Thoracic aorta (tissue), 2 donors: ENCODE results near the gene NOP58. TPM values are rescaled to one million over a fixed set of nuclear protein-coding genes. Genes with fewer than 3 reads are reported as not detected.

ENCODE experiments used
- ATAC-seq: fragments of 150-250 bp; one replicate; pipeline ENCODE4 v1.8.0; 2017; ENCODE audit warnings: low read depth; ENCODE audit not compliant: insufficient number of reproducible peaks, low FRiP score
- DNase-seq: peaks from one replicate; pipeline ENCODE4 v3.0.0-alpha.2; 2020; ENCODE audit warnings: low spot score
- H3K27ac ChIP-seq, 2 donors: fragments of 200-600 bp; sonication (generic); 1 replicate in 1 of 2; 2 replicates in 1 of 2; pipeline ENCODE4 v1.5.1; 2016; ENCODE audit warnings: mild to moderate bottlenecking in 2 of 2, moderate library complexity in 2 of 2
- H3K27me3 ChIP-seq: fragments of 200-600 bp; sonication (generic); replicated peaks from 2 replicates; pipeline ENCODE4 v1.6.0; 2016; ENCODE audit warnings: mild to moderate bottlenecking; ENCODE audit not compliant: insufficient read depth
- H3K36me3 ChIP-seq: fragments of 200-600 bp; sonication (generic); one replicate; pipeline ENCODE4 v1.5.1; 2016
- H3K4me1 ChIP-seq, 2 donors: fragments of 200-600 bp; sonication (generic); 1 replicate in 1 of 2; 2 replicates in 1 of 2; pipeline versions ENCODE4 v1.5.1 to v1.6.0; 2016; ENCODE audit warnings: low read depth in 2 of 2, mild to moderate bottlenecking in 1 of 2; ENCODE audit not compliant: control insufficient read depth in 1 of 2
- H3K4me3 ChIP-seq: fragments of 200-600 bp; sonication (generic); 2 replicates; pipeline ENCODE4 v1.5.1; 2016; ENCODE audit warnings: mild to moderate bottlenecking
- H3K9me3 ChIP-seq: fragments of 200-600 bp; sonication (generic); 2 replicates; pipeline ENCODE4 v1.5.1; 2016
- total RNA-seq, 2 donors: library from RNA; depleted of rRNA; stranded (reverse); fragments of >200 nt; gene quantifications; one replicate each; pipeline versions ENCODE4 v1.1.0 to v1.2.3, GENCODE V29; 2016
- TF ChIP-seq, protein P1 (sequence below): fragments of 200-600 bp; sonication (generic); IDR thresholded peaks from one replicate; pipeline ENCODE4 v1.5.1; 2019; ENCODE audit warnings: antibody characterized with exemption

NOP58 gene
- total RNA-seq, 2 donors from 2014 or later = 77.3 to 161 TPM

DNA sequence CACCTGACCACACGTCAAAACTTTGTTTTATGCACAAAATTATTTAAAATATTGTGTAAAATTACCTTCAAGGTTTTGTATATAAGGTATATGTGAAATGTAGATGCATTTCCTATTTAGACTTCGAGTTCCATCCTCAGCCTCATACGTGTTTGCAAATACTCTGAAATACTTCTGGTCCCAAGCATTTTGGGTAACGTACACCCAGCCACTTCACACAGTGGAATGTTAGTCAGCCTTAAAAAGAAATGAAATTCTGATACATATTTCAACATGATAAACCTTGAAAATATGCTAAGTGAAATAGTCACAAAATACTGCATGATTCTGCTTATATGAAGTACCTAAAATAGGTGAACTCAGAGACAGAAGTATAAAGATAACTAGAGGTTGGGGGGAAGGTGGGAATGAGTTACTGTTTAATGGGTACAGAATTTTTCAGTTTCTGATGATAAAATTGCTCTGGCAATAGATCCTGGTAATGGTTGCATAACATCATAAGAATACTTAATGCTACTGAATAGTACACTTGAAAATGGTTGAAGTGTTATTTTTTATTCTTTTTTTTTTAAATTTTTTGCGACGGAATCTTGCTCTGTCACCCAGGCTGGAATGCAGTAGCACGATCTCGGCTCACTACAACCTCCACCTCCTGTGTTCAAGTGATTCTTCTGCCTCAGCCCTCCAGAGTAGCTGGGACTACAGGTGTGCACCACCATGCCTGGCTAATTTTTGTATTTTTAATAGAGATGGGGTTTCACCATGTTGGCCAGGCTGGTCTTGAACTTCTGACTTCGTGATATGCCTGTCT is 24.0 kb downstream of the NOP58 start:
- DNase-seq (no peak), ATAC-seq (no peak)
- peaks cover 40% of the 10 kb centered on the region for H3K36me3 ChIP-seq
- no peaks in the 10 kb centered on the region for H3K9me3 ChIP-seq
- no peaks in the 10 kb centered on the region for H3K27me3 ChIP-seq
- TF ChIP-seq, protein P1, sequence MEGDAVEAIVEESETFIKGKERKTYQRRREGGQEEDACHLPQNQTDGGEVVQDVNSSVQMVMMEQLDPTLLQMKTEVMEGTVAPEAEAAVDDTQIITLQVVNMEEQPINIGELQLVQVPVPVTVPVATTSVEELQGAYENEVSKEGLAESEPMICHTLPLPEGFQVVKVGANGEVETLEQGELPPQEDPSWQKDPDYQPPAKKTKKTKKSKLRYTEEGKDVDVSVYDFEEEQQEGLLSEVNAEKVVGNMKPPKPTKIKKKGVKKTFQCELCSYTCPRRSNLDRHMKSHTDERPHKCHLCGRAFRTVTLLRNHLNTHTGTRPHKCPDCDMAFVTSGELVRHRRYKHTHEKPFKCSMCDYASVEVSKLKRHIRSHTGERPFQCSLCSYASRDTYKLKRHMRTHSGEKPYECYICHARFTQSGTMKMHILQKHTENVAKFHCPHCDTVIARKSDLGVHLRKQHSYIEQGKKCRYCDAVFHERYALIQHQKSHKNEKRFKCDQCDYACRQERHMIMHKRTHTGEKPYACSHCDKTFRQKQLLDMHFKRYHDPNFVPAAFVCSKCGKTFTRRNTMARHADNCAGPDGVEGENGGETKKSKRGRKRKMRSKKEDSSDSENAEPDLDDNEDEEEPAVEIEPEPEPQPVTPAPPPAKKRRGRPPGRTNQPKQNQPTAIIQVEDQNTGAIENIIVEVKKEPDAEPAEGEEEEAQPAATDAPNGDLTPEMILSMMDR = no peak
- H3K4me1 ChIP-seq = no peaks in the 10 kb centered on the region
- H3K27ac ChIP-seq = no peak overlapping the region
- H3K4me3 ChIP-seq = no peak overlapping the region

DNA sequence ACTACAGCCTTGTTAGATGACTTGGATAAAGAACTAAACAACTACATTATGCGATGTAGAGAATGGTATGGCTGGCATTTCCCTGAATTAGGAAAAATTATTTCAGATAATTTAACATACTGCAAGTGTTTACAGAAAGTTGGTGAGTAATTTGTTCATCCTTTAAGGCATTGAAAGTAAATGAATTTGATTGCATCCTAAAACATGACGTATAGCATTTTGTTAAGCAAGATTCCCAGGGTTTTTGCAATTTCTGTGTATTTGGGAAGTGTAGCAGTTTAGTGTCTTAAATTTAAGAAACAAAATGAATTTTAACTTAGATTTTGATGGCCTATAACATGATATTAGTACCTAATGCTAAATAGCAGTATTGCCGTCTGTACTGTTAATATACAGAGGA is 24.8 kb downstream of the NOP58 start:
- H3K4me1 ChIP-seq = no peaks in the 10 kb centered on the region
- ATAC-seq (no peak), DNase-seq (no peak)
- no peaks in the 10 kb centered on the region for H3K9me3 ChIP-seq
- TF ChIP-seq, protein P1 = no peak
- H3K4me3 ChIP-seq = no peak overlapping the region
- H3K36me3 ChIP-seq = peaks cover 36% of the 10 kb centered on the region
- H3K27ac ChIP-seq = no peak overlapping the region
- H3K27me3 ChIP-seq = no peaks in the 10 kb centered on the region

DNA sequence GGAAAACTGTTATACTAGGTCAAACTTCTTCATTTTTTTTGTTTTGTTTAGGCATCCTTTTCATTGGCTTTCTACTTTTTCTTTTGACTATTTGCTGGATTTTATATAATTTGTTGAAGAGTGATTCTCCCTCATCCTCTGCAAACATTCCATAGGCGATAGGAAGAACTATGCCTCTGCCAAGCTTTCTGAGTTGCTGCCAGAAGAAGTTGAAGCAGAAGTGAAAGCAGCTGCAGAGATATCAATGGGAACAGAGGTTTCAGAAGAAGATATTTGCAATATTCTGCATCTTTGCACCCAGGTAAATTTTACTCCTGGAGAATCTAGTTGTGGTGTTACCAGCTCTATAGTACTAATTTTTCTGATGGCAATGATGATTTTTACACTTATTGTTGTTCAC is 25.4 kb downstream of the NOP58 start:
- no peak for DNase-seq
- TF ChIP-seq, protein P1 = no peak

DNA sequence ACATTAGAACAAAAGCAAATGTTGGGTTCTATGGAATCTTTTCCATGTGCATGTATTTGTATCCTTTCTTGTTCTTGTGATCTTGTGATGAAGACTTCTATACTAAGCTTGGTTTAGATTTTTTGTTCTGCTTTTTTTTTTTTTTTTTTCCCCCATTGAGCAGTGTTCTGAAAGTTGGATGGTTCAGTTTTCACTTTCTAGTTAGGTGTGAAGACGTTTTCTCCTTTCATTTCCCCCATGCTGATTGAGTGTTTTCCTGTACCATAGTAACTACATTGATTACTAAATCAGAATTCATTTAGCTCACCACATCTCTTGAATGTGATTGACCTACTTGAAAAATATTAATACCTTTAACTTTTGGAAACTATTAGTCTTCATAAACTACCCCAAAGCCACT is 34.1 kb downstream of the NOP58 start:
- no peak overlapping the region for H3K27ac ChIP-seq
- no peak overlapping the region for H3K4me3 ChIP-seq
- H3K9me3 ChIP-seq = no peaks in the 10 kb centered on the region
- ATAC-seq (no peak), DNase-seq (no peak)
- TF ChIP-seq, protein P1 = no peak
- H3K27me3 ChIP-seq = no peaks in the 10 kb centered on the region
- H3K36me3 ChIP-seq = peaks cover 55% of the 10 kb centered on the region
- peaks cover 0 to 10% of the 10 kb centered on the region in 2 donors for H3K4me1 ChIP-seq

More for the DNA sequence above, 25.4 kb downstream of the NOP58 start:
- Histone ChIP-seq H3K9me3 (no peaks in the 10 kb centered on the region), H3K36me3 (peaks cover 30% of the 10 kb centered on the region), H3K4me1 (no peaks in the 10 kb centered on the region), H3K4me3 (no peak overlapping the region), H3K27me3 (no peaks in the 10 kb centered on the region), H3K27ac (no peak overlapping the region)
- no peak for ATAC-seq

DNA sequence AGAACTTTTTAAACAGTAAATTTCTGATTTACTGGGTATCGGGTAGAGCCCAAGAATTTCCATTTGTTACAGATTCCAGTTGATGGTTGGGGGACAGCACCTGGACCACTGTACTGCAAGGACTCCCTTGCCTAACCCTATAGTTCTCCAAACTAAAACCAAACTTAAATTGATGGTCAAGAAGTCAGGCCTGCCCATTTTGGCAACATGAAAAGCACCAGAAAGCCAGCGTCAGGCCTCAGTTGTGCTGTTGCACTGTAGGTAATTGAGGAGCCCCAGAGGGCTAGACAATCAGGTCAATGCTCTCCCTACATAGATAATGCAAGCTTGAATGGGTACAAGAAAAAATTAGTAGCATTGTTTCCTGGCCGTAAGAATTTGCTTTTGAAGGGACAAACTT is 40.5 kb downstream of the NOP58 start:
- H3K36me3 ChIP-seq = peaks cover 45% of the 10 kb centered on the region
- no peaks in the 10 kb centered on the region for H3K4me1 ChIP-seq
- no peak overlapping the region for H3K4me3 ChIP-seq
- H3K9me3 ChIP-seq = no peaks in the 10 kb centered on the region
- no peaks in the 10 kb centered on the region for H3K27me3 ChIP-seq
- no peak overlapping the region for H3K27ac ChIP-seq
- no peak for ATAC-seq
- DNase-seq = no peak
- TF ChIP-seq, protein P1 = no peak
